Mucosa of rectum (tissue), 2 donors: ENCODE results near the gene TROAP.
"Not testable (repeated sequence)": the region's sequence is repeated elsewhere in the genome, so short reads cannot be mapped to it uniquely, and the experiment has no call there.

ENCODE experiments used
- H3K27ac ChIP-seq, 2 donors: one replicate each; pipeline ENCODE4 v1.7.0; 2013; ENCODE audit warnings: inconsistent platforms in 2 of 2, low read depth in 2 of 2, low read length in 2 of 2
- H3K27me3 ChIP-seq, 2 donors: one replicate each; pipeline ENCODE4 v1.7.0; 2013; ENCODE audit warnings: low read length in 2 of 2; ENCODE audit not compliant: control insufficient read depth in 2 of 2, insufficient read depth in 2 of 2
- H3K36me3 ChIP-seq, 2 donors: one replicate each; pipeline ENCODE4 v1.7.0; 2013; ENCODE audit warnings: low read length in 2 of 2; ENCODE audit not compliant: control insufficient read depth in 2 of 2, insufficient read depth in 2 of 2
- H3K4me1 ChIP-seq, 2 donors: one replicate each; pipeline ENCODE4 v1.7.0; 2013; ENCODE audit warnings: low read length in 2 of 2, mild to moderate bottlenecking in 1 of 2; ENCODE audit not compliant: control insufficient read depth in 2 of 2, insufficient read depth in 2 of 2
- H3K4me3 ChIP-seq, 2 donors: one replicate each; pipeline ENCODE4 v1.7.0; 2013; ENCODE audit warnings: low read length in 2 of 2
- H3K9ac ChIP-seq, 2 donors: one replicate each; pipeline ENCODE4 v1.7.0; 2013; ENCODE audit warnings: low read length in 2 of 2, low read depth in 1 of 2, mild to moderate bottlenecking in 1 of 2
- H3K9me3 ChIP-seq, 2 donors: one replicate each; pipeline ENCODE4 v1.7.0; 2013; ENCODE audit warnings: low read length in 2 of 2; ENCODE audit not compliant: control insufficient read depth in 2 of 2
- donor health status: healthy.
- donor health status: Normal muscosa, but diverticular disease.

The TROAP gene

GRCh38 chr12:49330032-49330619, 7.1 kb downstream of the TROAP start:
- Histone ChIP-seq H3K4me3 (no peak overlapping the region), H3K27me3 (peaks cover 7 to 10% of the 10 kb centered on the region in 2 donors), H3K27ac (no peak overlapping the region), H3K36me3 (peaks cover 0 to 3% of the 10 kb centered on the region in 2 donors), H3K9ac (no peak overlapping the region), H3K4me1 (peaks cover 8 to 12% of the 10 kb centered on the region in 2 donors), H3K9me3 (no peaks in the 10 kb centered on the region)

- Histone ChIP-seq H3K4me1 (peaks cover 8 to 12% of the 10 kb centered on the region in 2 donors), H3K9me3 (no peaks in the 10 kb centered on the region), H3K4me3 (no peak overlapping the region), H3K36me3 (peaks cover 0 to 3% of the 10 kb centered on the region in 2 donors), H3K9ac (no peak overlapping the region), H3K27ac (no peak overlapping the region), H3K27me3 (peaks cover 13 to 17% of the 10 kb centered on the region in 2 donors)
Observed at GRCh38 chr12:49330631-49331379, 7.8 kb downstream of the TROAP start.

DNA sequence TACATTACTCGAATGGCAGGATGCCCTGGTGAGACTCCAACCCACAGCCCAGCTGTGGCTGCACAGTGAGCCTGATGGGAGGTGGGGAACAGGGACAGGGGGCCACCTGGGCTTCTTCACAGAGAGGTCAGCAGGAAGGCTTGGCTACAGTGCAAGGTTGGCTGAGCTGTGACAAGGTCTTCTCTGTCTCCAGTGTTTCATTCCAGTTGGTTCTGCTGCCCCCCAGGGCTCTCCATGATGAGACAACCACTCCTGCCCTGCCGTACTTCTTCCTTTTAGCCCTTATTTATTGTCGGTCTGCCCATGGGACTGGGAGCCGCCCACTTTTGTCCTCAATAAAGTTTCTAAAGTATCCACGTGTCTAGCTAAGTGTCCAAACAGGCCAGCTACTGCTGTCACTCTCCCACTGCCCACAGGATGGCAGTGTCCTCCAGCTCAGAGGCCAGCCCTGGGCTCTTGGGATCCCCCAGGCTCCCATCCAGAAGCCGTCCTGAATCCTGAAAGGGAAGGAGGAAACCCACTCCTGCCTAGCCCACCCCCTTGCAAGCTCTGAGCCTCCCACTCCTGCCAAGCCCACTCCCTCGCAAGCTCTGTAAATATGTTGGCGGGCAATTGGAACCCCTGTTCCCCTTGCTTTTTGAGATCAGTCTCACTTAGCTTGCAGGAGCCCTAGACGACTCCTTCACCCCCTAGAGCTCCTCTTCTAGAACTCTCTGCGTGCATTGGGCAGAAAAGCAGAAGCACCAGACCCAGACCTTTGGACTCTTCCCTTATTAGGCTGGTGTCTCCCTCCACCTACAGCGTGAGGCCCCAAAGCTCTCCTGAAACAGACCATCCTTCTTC, 8.5 kb downstream of the TROAP start:
- H3K4me3 ChIP-seq = no peak overlapping the region
- H3K9me3 ChIP-seq = no peaks in the 10 kb centered on the region
- H3K9ac ChIP-seq = peak overlapping the region in 1 of 2 donors; percentile 32
- peaks cover 0 to 3% of the 10 kb centered on the region in 2 donors for H3K36me3 ChIP-seq
- no peak overlapping the region for H3K27ac ChIP-seq
- H3K27me3 ChIP-seq = peaks cover 19 to 21% of the 10 kb centered on the region in 2 donors
- peaks cover 9 to 14% of the 10 kb centered on the region in 2 donors for H3K4me1 ChIP-seq

DNA sequence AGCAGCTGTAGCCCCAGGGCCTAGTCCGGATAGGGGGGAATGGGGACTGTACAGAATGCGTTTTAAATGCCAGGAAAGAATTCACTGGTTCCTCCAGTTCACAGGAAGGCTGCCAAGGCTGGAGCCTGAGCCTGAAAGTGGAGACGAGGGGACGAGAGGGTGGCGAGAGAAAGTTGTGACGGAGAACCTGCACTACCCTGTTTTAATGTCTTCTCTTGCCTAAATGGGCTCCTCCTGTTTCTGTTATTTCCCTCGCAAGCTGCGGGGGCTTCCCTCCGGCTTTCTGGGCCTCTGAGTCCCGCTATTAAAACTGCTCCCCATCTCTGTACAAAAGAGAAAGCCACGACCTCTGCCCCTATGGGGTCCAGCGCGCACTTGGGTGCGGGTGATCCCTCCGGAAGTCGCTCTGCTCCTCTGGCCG, 9.4 kb downstream of the TROAP start:
- Histone ChIP-seq H3K27ac (no peak overlapping the region), H3K36me3 (no peaks in the 10 kb centered on the region), H3K27me3 (peaks cover 23% of the 10 kb centered on the region in 2 donors), H3K9ac (no peak overlapping the region), H3K4me3 (no peak overlapping the region), H3K9me3 (no peaks in the 10 kb centered on the region), H3K4me1 (peaks cover 12 to 18% of the 10 kb centered on the region in 2 donors)

DNA sequence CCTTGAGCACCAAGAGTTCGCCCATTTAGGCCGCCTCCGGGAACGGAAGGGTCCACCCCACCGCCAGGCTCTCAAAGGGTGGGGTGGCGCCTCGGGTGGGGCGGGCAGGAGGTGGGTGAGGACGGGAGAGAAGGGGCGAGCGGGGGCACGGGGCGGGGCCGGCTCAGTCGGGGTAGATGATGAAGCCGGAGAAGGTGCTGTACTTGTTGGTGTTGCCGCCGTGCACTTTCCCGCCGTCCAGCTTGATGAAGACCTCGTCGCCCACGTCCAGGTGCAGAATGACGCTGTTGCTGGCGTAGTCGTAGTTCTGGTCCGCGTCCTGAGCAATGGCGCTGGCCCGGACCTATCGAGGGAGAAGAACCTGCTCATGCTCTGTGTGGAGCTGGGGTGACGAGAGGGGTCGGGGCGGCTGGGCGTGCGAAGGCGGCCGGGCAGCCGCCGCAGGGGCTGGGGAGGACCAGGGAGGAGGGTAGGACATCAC, 9.9 kb downstream of the TROAP start:
- Histone ChIP-seq H3K9ac (no peak overlapping the region), H3K4me3 (peak overlapping the region in 1 of 2 donors; percentile 1), H3K9me3 (no peaks in the 10 kb centered on the region), H3K4me1 (peaks cover 12 to 18% of the 10 kb centered on the region in 2 donors), H3K36me3 (no peaks in the 10 kb centered on the region), H3K27me3 (peaks cover 23 to 24% of the 10 kb centered on the region in 2 donors), H3K27ac (no peak overlapping the region)

- peaks cover 12 to 18% of the 10 kb centered on the region in 2 donors for H3K4me1 ChIP-seq
Observed at GRCh38 chr12:49333778-49334177, 10.7 kb downstream of the TROAP start.

GRCh38 chr12:49334226-49334625, 11.2 kb downstream of the TROAP start:
- H3K36me3 ChIP-seq = no peaks in the 10 kb centered on the region
- no peaks in the 10 kb centered on the region for H3K9me3 ChIP-seq
- no peak overlapping the region for H3K4me3 ChIP-seq
- H3K27ac ChIP-seq = no peak overlapping the region
- peaks cover 26 to 27% of the 10 kb centered on the region in 2 donors for H3K27me3 ChIP-seq
- H3K4me1 ChIP-seq = peaks cover 14 to 21% of the 10 kb centered on the region in 2 donors
- H3K9ac ChIP-seq = no peak overlapping the region

More at GRCh38 chr12:49333778-49334177, 10.7 kb downstream of the TROAP start:
- H3K9me3 ChIP-seq, H3K36me3 ChIP-seq, H3K27ac ChIP-seq, H3K9ac ChIP-seq, H3K4me3 ChIP-seq: not testable (repeated sequence)
- peaks cover 26 to 27% of the 10 kb centered on the region in 2 donors for H3K27me3 ChIP-seq

- Histone ChIP-seq H3K9me3 (no peaks in the 10 kb centered on the region), H3K27me3 (peaks cover 26 to 27% of the 10 kb centered on the region in 2 donors), H3K36me3 (no peaks in the 10 kb centered on the region), H3K4me3 (no peak overlapping the region), H3K9ac (no peak overlapping the region), H3K4me1 (peaks cover 18 to 26% of the 10 kb centered on the region in 2 donors), H3K27ac (no peak overlapping the region)
Observed at GRCh38 chr12:49334681-49335080, 11.6 kb downstream of the TROAP start.

GRCh38 chr12:49335118-49335954, 12.3 kb downstream of the TROAP start:
- Histone ChIP-seq H3K27me3 (peaks cover 26 to 27% of the 10 kb centered on the region in 2 donors), H3K9me3 (no peaks in the 10 kb centered on the region), H3K4me1 (peaks cover 18 to 27% of the 10 kb centered on the region in 2 donors), H3K4me3 (no peak overlapping the region), H3K27ac (no peak overlapping the region), H3K9ac (no peak overlapping the region), H3K36me3 (no peaks in the 10 kb centered on the region)
